ENCODE data around the gene LIN37.

- no peak for TF ChIP-seq CTCF (IDR thresholded peaks at IDR 0.05)
- no peak for TF ChIP-seq SIN3A (IDR thresholded peaks at IDR 0.05; ENCODE audit: borderline replicate concordance, insufficient read depth, low read depth, low read length)
- TF ChIP-seq REST (IDR thresholded peaks at IDR 0.05; ENCODE audit: insufficient read depth in 1 of 2, low read depth in 2 of 2, low read length in 1 of 2) = no peak
Observed at GRCh38 chr19:35796645-35797542, 48.5 kb downstream of the LIN37 start.

All from Panc1 (cell line).